Measurements from ENCODE around the gene YBEY.

- TF ChIP-seq, protein P1, sequence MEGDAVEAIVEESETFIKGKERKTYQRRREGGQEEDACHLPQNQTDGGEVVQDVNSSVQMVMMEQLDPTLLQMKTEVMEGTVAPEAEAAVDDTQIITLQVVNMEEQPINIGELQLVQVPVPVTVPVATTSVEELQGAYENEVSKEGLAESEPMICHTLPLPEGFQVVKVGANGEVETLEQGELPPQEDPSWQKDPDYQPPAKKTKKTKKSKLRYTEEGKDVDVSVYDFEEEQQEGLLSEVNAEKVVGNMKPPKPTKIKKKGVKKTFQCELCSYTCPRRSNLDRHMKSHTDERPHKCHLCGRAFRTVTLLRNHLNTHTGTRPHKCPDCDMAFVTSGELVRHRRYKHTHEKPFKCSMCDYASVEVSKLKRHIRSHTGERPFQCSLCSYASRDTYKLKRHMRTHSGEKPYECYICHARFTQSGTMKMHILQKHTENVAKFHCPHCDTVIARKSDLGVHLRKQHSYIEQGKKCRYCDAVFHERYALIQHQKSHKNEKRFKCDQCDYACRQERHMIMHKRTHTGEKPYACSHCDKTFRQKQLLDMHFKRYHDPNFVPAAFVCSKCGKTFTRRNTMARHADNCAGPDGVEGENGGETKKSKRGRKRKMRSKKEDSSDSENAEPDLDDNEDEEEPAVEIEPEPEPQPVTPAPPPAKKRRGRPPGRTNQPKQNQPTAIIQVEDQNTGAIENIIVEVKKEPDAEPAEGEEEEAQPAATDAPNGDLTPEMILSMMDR (IDR thresholded peaks at IDR 0.05): no peak
- TF ChIP-seq POLR2AphosphoS5 (IDR thresholded peaks at IDR 0.05) (no peak), POLR2A (IDR thresholded peaks at IDR 0.05) (no peak)
These were observed 42.0 kb downstream of the YBEY start for GRCh38 chr21:46328151-46328550.
